K562 (cell line): ENCODE results near the gene LLPH. TPM values are rescaled to one million over a fixed set of nuclear protein-coding genes. Genes with fewer than 3 reads are reported as not detected.

Experiments used
- ATAC-seq: fragments of 200-7000 bp; cut with Tn5 transposase; 3 replicates; pipeline ENCODE4 v1.9.1; 2020; ENCODE audit warnings: moderate library complexity
- BruUV-seq: library from RNA; stranded (reverse); fragments of 400-500 nt; replicated peaks from 2 replicates; lab custom pipeline; 2021; lab: Mats Ljungman, UMichigan
- CTCF ChIA-PET: fragments of 300-600 bp; formaldehyde crosslinking; extraction: SDS; loops from one replicate; lab custom pipeline; 2021; ENCODE audit warnings: low intra/inter-chr PET ratio; lab: Yijun Ruan, JAX
- POLR2A ChIA-PET: fragments of 300-600, 350-650 bp; sonication (Branson Sonifier 250); formaldehyde crosslinking; extraction: SDS; loops from one replicate; lab custom pipeline; 2021; ENCODE audit warnings: antibody characterized with exemption, inconsistent platforms; lab: Yijun Ruan, JAX
- DNase-seq, 4 experiments: peaks; one replicate each; pipeline versions ENCODE4 v3.0.0 to v3.0.0-alpha.2; 2011 to 2018; ENCODE audit warnings: low spot score in 3 of 4, mixed read lengths in 3 of 4; ENCODE audit errors: extremely low read depth in 1 of 4
- FAIRE-seq: peaks from 2 replicates; lab custom pipeline; 2011; peaks lifted over from hg19 to GRCh38; lab: Jason Lieb, UNC
- H2AFZ ChIP-seq: 2 replicates; pipeline ENCODE4 v1.6.0; 2011; ENCODE audit warnings: low read depth, low read length, control low read depth, inconsistent platforms
- H3K27ac ChIP-seq: fragments of 200-600 bp; 3 replicates; pipeline ENCODE4 v1.8.0; 2011; ENCODE audit warnings: low read depth, mild to moderate bottlenecking, control low read depth, inconsistent platforms, low read length, moderate library complexity, mixed read lengths; ENCODE audit errors: extremely low read depth
- H3K27me3 ChIP-seq, 2 experiments: fragments of 300-600 bp in 1 of 2; 2 replicates in 1 of 2; 3 replicates in 1 of 2; pipeline versions ENCODE4 v1.6.0 to v1.8.0; 2011; ENCODE audit warnings: inconsistent platforms in 2 of 2, low read length in 2 of 2, mild to moderate bottlenecking in 1 of 2, mixed read lengths in 1 of 2, moderate library complexity in 1 of 2; ENCODE audit not compliant: control insufficient read depth in 2 of 2, insufficient read depth in 2 of 2
- H3K36me3 ChIP-seq: fragments of 300-600 bp; 3 replicates; pipeline ENCODE4 v1.8.0; 2011; ENCODE audit warnings: mild to moderate bottlenecking, low read length, inconsistent platforms; ENCODE audit not compliant: control insufficient read depth, insufficient read depth
- H3K4me1 ChIP-seq, 2 experiments: fragments of 200-600 bp in 1 of 2; replicated peaks in 1 of 2; 2 replicates in 1 of 2; 3 replicates in 1 of 2; pipeline versions ENCODE4 v1.5.1 to v1.8.0; 2011; ENCODE audit warnings: inconsistent platforms in 2 of 2, low read length in 2 of 2, mild to moderate bottlenecking in 1 of 2, mixed read lengths in 1 of 2, moderate library complexity in 1 of 2; ENCODE audit not compliant: control insufficient read depth in 2 of 2, insufficient read depth in 2 of 2
- H3K4me2 ChIP-seq: 2 replicates; pipeline ENCODE4 v1.6.1; 2011; ENCODE audit warnings: low read length, control low read depth, inconsistent platforms, mixed read lengths; ENCODE audit not compliant: insufficient read depth
- H3K4me3 ChIP-seq: fragments of 200-600 bp; sonication (generic), shearing (Covaris generic); 2 replicates; pipeline ENCODE4 v1.5.1; 2016; ENCODE audit warnings: control low read depth, inconsistent platforms
- H3K79me2 ChIP-seq: fragments of 200-600 bp; 3 replicates; pipeline ENCODE4 v1.8.0; 2011; ENCODE audit warnings: low read length, inconsistent platforms; ENCODE audit not compliant: control insufficient read depth, insufficient read depth
- H3K9ac ChIP-seq, 2 experiments: 2 replicates each; pipeline versions ENCODE4 v1.6.0 to v1.6.1; 2011; ENCODE audit warnings: low read depth in 2 of 2, low read length in 2 of 2, control low read depth in 1 of 2, inconsistent platforms in 1 of 2, mild to moderate bottlenecking in 1 of 2, mixed read lengths in 1 of 2; ENCODE audit not compliant: insufficient read depth in 1 of 2
- H3K9me1 ChIP-seq: one replicate; pipeline ENCODE4 v1.6.0; 2011; ENCODE audit warnings: inconsistent platforms, mild to moderate bottlenecking, low read length, moderate library complexity; ENCODE audit not compliant: control insufficient read depth, insufficient read depth
- H3K9me3 ChIP-seq: replicated peaks from 2 replicates; pipeline ENCODE4 v1.5.1; 2011; ENCODE audit warnings: low read depth, low read length, inconsistent platforms; ENCODE audit not compliant: control insufficient read depth, insufficient read depth
- H4K20me1 ChIP-seq: replicated peaks from 2 replicates; pipeline ENCODE4 v1.6.1; 2011; ENCODE audit warnings: low read length, inconsistent platforms, mixed read lengths; ENCODE audit not compliant: control insufficient read depth, insufficient read depth
- ARID3A ChIP-seq: IDR thresholded peaks from 2 replicates; pipeline ENCODE4 v1.6.1; 2012; ENCODE audit warnings: low read depth, low read length, improper control_type of control experiment, borderline replicate concordance
- BCLAF1 ChIP-seq, 2 experiments: fragments of 450-650 bp in 1 of 2; IDR thresholded peaks; 2 replicates each; pipeline ENCODE4 v1.6.1; 2011 to 2017; ENCODE audit warnings: low read depth in 2 of 2, antibody characterized with exemption in 1 of 2, borderline replicate concordance in 1 of 2, low read length in 1 of 2, mild to moderate bottlenecking in 1 of 2, mixed read lengths in 1 of 2; ENCODE audit not compliant: control insufficient read depth in 1 of 2
- E2F3 ChIP-seq: fragments of 250-450 bp; sonication (Bioruptor Pico); IDR thresholded peaks from 2 replicates; pipeline ENCODE4 v1.4.0; 2020; ENCODE audit warnings: mild to moderate bottlenecking
- GATAD2A ChIP-seq: fragments of 450-650 bp; IDR thresholded peaks from 2 replicates; pipeline ENCODE4 v1.6.1; 2017
- POU5F1 ChIP-seq: fragments of 150-350 bp; IDR thresholded peaks from 2 replicates; pipeline ENCODE4 v1.6.1; 2014; ENCODE audit warnings: borderline replicate concordance, low read length, low read depth, mild to moderate bottlenecking; ENCODE audit not compliant: partially characterized antibody
- SRSF9 ChIP-seq: fragments of 200-400 bp; formaldehyde crosslinking; IDR thresholded peaks from 2 replicates; pipeline ENCODE4 v1.6.1; 2017; ENCODE audit warnings: low read depth, low read length, borderline replicate concordance
- WHSC1 ChIP-seq: IDR thresholded peaks from one replicate; pipeline ENCODE4 v1.6.1; 2012; ENCODE audit warnings: low read length, control low read depth, inconsistent platforms
- ZFP91 ChIP-seq: sonication (generic); formaldehyde crosslinking; IDR thresholded peaks from 2 replicates; pipeline ENCODE4 v1.8.0; 2022; ENCODE audit warnings: mild to moderate bottlenecking, missing genetic modification reagents
- ZNF23 ChIP-seq: fragments of 250-450 bp; sonication (Bioruptor Pico); IDR thresholded peaks from 2 replicates; pipeline ENCODE4 v1.4.0; 2020; ENCODE audit warnings: mild to moderate bottlenecking
- WGBS: fragments of 100-300 bp; shearing (Covaris generic); methylation state at CpG from one replicate; pipeline ENCODE4 v1.1.6; 2016; ENCODE audit warnings: low coverage, mixed read lengths; ENCODE audit not compliant: insufficient coverage; ENCODE audit errors: missing lambda C conversion rate; 5-methylcytosine and 5-hydroxymethylcytosine counted together
- in situ Hi-C: fragments of 300-500 bp; cut with MboI; formaldehyde crosslinking; loops from 4 replicates; pipeline ENCODE4 v1.15.0; 2018; ENCODE audit warnings: inconsistent platforms, mixed read lengths
- intact Hi-C: fragments of 100-400 bp; cut with micrococcal nuclease; formaldehyde crosslinking; loops from 2 replicates; pipeline ENCODE4 v1.14.2; 2022
- polyA plus RNA-seq, 8 experiments: library from polyadenylated mRNA; depleted of rRNA in 4 of 8; stranded (reverse) in 5 of 8; unstranded in 3 of 8; fragments of >200 nt; fragmentation: Nextera tagmentation in 2 of 8; fragmentation: Illumina TruSeq in 1 of 8; extraction: Ambion mirVana in 2 of 8; extraction: Trizol in 1 of 8; gene quantifications; 2 replicates each; pipeline versions ENCODE4 v1.2.1 to v1.2.3, GENCODE V29; 2011 to 2014; ENCODE audit warnings: inconsistent platforms in 1 of 8, missing spikeins in 1 of 8
- total RNA-seq, 7 experiments: library from RNA; depleted of rRNA in 6 of 7; stranded (reverse); fragments of >200 nt in 6 of 7; fragmentation: Illumina TruSeq in 2 of 7; extraction: Trizol in 2 of 7; gene quantifications; 2 replicates each; pipeline versions ENCODE4 v1.2.1 to v1.2.3, GENCODE V29; 2011 to 2021; ENCODE audit warnings: low replicate concordance in 1 of 7

LLPH gene
- total and polyA plus RNA-seq, 9 of the 15 experiments (the other 6 are each of a cell fraction or from before 2014, with no cell fraction given) = 19.1 to 87.3 (median 59.6) TPM

DNA sequence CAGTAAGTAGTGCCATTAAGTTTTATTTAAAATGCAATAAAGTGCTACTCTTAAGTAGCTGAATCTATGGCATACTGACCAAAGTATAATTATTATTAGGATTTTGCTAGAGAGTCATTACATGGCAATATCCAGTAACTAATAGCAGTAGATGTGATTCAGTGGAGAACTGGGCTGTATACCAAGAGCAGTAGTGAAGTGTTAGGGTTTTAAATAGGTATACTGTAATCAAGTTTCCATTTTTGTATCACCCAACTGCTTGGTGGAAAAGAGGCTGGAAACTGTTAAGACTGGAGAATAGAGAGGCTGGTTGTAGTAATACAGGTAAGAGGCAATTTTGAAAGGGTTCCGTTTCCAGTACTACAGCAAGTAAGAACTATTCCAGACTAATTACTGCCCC lies 13.3 kb upstream of the LLPH start:
- Histone ChIP-seq H4K20me1 (no peaks in the 10 kb centered on the region), H3K9me3 (peaks cover 13% of the 10 kb centered on the region), H3K4me3 (no peak overlapping the region), H3K9ac (no peak overlapping the region), H3K9me1 (no peaks in the 10 kb centered on the region), H3K4me2 (no peak overlapping the region), H2AFZ (no peak overlapping the region), H3K79me2 (no peaks in the 10 kb centered on the region), H3K27me3 (no peaks in the 10 kb centered on the region), H3K4me1 (no peaks in the 10 kb centered on the region), H3K36me3 (peaks cover 16% of the 10 kb centered on the region), H3K27ac (no peak overlapping the region)
- no TSS peak for BruUV-seq
- TF ChIP-seq ARID3A = no peak
- intact Hi-C loops (loop anchor here (2.0 kb wide), 1 partner anchor 265 kb away; no protein-coding TSS in a partner anchor), in situ Hi-C loops (no loop called here)
- POLR2A ChIA-PET = no interaction called here
- FAIRE-seq (no peak), DNase-seq (no peak), ATAC-seq (no peak)
- WGBS = 94% methylated on average over 1 of the region's 1 CpG
- CTCF ChIA-PET = no interaction called here

DNA sequence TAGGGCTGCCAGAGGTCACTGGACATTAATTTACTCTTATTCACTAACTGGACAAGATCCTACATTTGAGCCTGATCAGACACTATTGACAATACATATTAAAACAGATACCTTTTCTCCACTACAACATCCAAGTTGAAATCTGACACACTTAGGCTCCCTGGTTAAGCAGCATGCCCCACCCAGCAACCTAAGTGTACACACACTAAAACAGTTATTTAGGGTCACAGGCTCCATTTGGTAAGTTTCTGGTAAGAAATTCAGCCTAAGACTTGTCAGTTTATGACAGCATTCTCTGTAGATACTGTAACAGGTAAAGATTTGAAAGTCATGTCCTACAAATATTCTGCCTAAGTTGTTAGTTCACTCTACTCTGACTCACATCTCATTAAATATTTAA lies 12.3 kb upstream of the LLPH start:
- ATAC-seq = no peak
- ChIA-PET POLR2A (no interaction called here), CTCF (no interaction called here)

More for the DNA sequence above, 12.3 kb upstream of the LLPH start:
- Histone ChIP-seq H3K27ac (no peak overlapping the region), H3K9ac (no peak overlapping the region), H4K20me1 (no peaks in the 10 kb centered on the region), H3K4me3 (no peak overlapping the region), H3K9me3 (peaks cover 13% of the 10 kb centered on the region), H3K4me1 (no peaks in the 10 kb centered on the region), H3K4me2 (no peak overlapping the region), H2AFZ (no peak overlapping the region), H3K36me3 (peaks cover 20% of the 10 kb centered on the region), H3K27me3 (no peaks in the 10 kb centered on the region), H3K9me1 (no peaks in the 10 kb centered on the region), H3K79me2 (no peaks in the 10 kb centered on the region)
- TF ChIP-seq GATAD2A (no peak), POU5F1 (no peak), E2F3 (CRISPR knock-in tag) (no peak), WHSC1 (no peak), SRSF9 (no peak), ZNF23 (CRISPR knock-in tag) (no peak), BCLAF1 (IDR thresholded peaks at IDR 0.05; ENCODE audit: borderline replicate concordance in 1 of 2, control insufficient read depth in 1 of 2, low read depth in 2 of 2, low read length in 1 of 2) (no peak), ZFP91 (CRISPR knock-in tag) (no peak)
- intact Hi-C loops = no loop called here
- DNase-seq (no peak), FAIRE-seq (no peak)
- no TSS peak for BruUV-seq
- in situ Hi-C loops = no loop called here
